WTC11 (cell line): ENCODE measurements around the gene FGF14. TPM values are rescaled to one million over a fixed set of nuclear protein-coding genes. Genes with fewer than 3 reads are reported as not detected.

Source experiments
- ATAC-seq: fragments of 200-7000 bp; cut with Tn5 transposase; 2 replicates; pipeline ENCODE4 v1.10.0; 2021; ENCODE audit warnings: mild to moderate bottlenecking, moderate library complexity
- CTCF ChIA-PET: fragments of 300-600 bp; sonication (Branson Sonifier 250); formaldehyde crosslinking; loops from one replicate; lab custom pipeline; 2021; ENCODE audit warnings: antibody characterized with exemption; lab: Charles Lee
- POLR2A ChIA-PET: fragments of 350-600 bp; sonication (Branson Sonifier 250); formaldehyde crosslinking; loops from one replicate; lab custom pipeline; 2021; ENCODE audit warnings: antibody characterized with exemption; lab: Charles Lee
- DNase-seq: peaks from one replicate; pipeline ENCODE4 v3.0.0; 2021; ENCODE audit warnings: low spot score
- H3K27ac Mint-ChIP-seq: 2 replicates; pipeline ENCODE4 v1.8.0; 2021; ENCODE audit warnings: mixed read lengths
- H3K27me3 Mint-ChIP-seq: 2 replicates; pipeline ENCODE4 v1.8.0; 2021; ENCODE audit warnings: low read depth, mild to moderate bottlenecking, moderate library complexity, mixed read lengths
- H3K36me3 Mint-ChIP-seq: 2 replicates; pipeline ENCODE4 v1.8.0; 2021; ENCODE audit warnings: mixed read lengths
- H3K4me1 Mint-ChIP-seq: 2 replicates; pipeline ENCODE4 v1.8.0; 2022; ENCODE audit warnings: mixed read lengths
- H3K4me3 Mint-ChIP-seq: 2 replicates; pipeline ENCODE4 v1.8.0; 2021; ENCODE audit warnings: mild to moderate bottlenecking, moderate library complexity, mixed read lengths
- H3K9me3 Mint-ChIP-seq: 2 replicates; pipeline ENCODE4 v1.8.0; 2021; ENCODE audit warnings: mixed read lengths
- EMX1 ChIP-seq: fragments of 250-450 bp; sonication (Bioruptor Pico); IDR thresholded peaks from 2 replicates; pipeline ENCODE4 v1.8.0; 2021; ENCODE audit warnings: mild to moderate bottlenecking
- ESRRA ChIP-seq: sonication (generic); formaldehyde crosslinking; IDR thresholded peaks from 2 replicates; pipeline ENCODE4 v1.8.1; 2022; ENCODE audit warnings: mild to moderate bottlenecking, missing genetic modification reagents, borderline replicate concordance
- FOXK1 ChIP-seq: sonication (generic); formaldehyde crosslinking; IDR thresholded peaks from 2 replicates; pipeline ENCODE4 v1.8.0; 2022; ENCODE audit warnings: mild to moderate bottlenecking, moderate library complexity, missing genetic modification reagents
- FOXP4 ChIP-seq: sonication (generic); formaldehyde crosslinking; IDR thresholded peaks from 2 replicates; pipeline ENCODE4 v1.8.0; 2022; ENCODE audit warnings: mild to moderate bottlenecking, missing genetic modification reagents
- JAZF1 ChIP-seq: fragments of 250-450 bp; sonication (Bioruptor Pico); IDR thresholded peaks from 2 replicates; pipeline ENCODE4 v1.9.0; 2021; ENCODE audit warnings: moderate library complexity, mild to moderate bottlenecking, inconsistent platforms
- KAT7 ChIP-seq: sonication (generic); formaldehyde crosslinking; IDR thresholded peaks from 2 replicates; pipeline ENCODE4 v1.8.1; 2023; ENCODE audit warnings: missing genetic modification reagents, mild to moderate bottlenecking, borderline replicate concordance
- NFE2L1 ChIP-seq: sonication (generic); formaldehyde crosslinking; IDR thresholded peaks from 2 replicates; pipeline ENCODE4 v1.8.1; 2023; ENCODE audit warnings: missing genetic modification reagents
- NFYB ChIP-seq: sonication (generic); formaldehyde crosslinking; conservative IDR thresholded peaks from 2 replicates; pipeline ENCODE4 v1.8.0; 2022; ENCODE audit warnings: low read depth, missing genetic modification reagents
- NR2C2 ChIP-seq: sonication (generic); formaldehyde crosslinking; IDR thresholded peaks from 2 replicates; pipeline ENCODE4 v1.8.0; 2022; ENCODE audit warnings: mild to moderate bottlenecking, missing genetic modification reagents
- PRRX2 ChIP-seq: fragments of 250-450 bp; sonication (Bioruptor Pico); IDR thresholded peaks from 2 replicates; pipeline ENCODE4 v1.8.0; 2021; ENCODE audit warnings: mild to moderate bottlenecking
- RORB ChIP-seq: fragments of 250-450 bp; sonication (Bioruptor Pico); IDR thresholded peaks from 2 replicates; pipeline ENCODE4 v1.9.0; 2021; ENCODE audit warnings: mild to moderate bottlenecking
- SMAD4 ChIP-seq: sonication (generic); formaldehyde crosslinking; IDR thresholded peaks from 2 replicates; pipeline ENCODE4 v1.8.0; 2022; ENCODE audit warnings: mild to moderate bottlenecking, missing genetic modification reagents
- USF1 ChIP-seq: sonication (generic); formaldehyde crosslinking; IDR thresholded peaks from 2 replicates; pipeline ENCODE4 v1.8.0; 2022; ENCODE audit warnings: mild to moderate bottlenecking, missing genetic modification reagents
- USF2 ChIP-seq: sonication (generic); formaldehyde crosslinking; IDR thresholded peaks from 2 replicates; pipeline ENCODE4 v1.8.1; 2023; ENCODE audit warnings: mild to moderate bottlenecking, missing genetic modification reagents, moderate library complexity
- ZBTB43 ChIP-seq: sonication (generic); formaldehyde crosslinking; IDR thresholded peaks from 2 replicates; pipeline ENCODE4 v1.8.1; 2023; ENCODE audit warnings: mild to moderate bottlenecking, missing genetic modification reagents
- total RNA-seq: library from RNA; stranded (reverse); gene quantifications from 3 replicates; pipeline ENCODE4 v1.2.3, GENCODE V29; 2021
- TF ChIP-seq, protein P1 (sequence below): sonication (generic); formaldehyde crosslinking; IDR thresholded peaks from 2 replicates; pipeline ENCODE4 v1.8.1; 2022; ENCODE audit warnings: missing genetic modification reagents, borderline replicate concordance
- TF ChIP-seq, protein P2 (sequence below): sonication (generic); formaldehyde crosslinking; IDR thresholded peaks from 2 replicates; pipeline ENCODE4 v1.8.1; 2022; ENCODE audit warnings: mild to moderate bottlenecking, moderate library complexity, missing genetic modification reagents
- TF ChIP-seq, protein P3 (sequence below): fragments of 250-450 bp; sonication (Bioruptor Pico); IDR thresholded peaks from 2 replicates; pipeline ENCODE4 v1.9.0; 2021; ENCODE audit warnings: moderate library complexity, mild to moderate bottlenecking, inconsistent platforms, borderline replicate concordance

Gene FGF14
- total RNA-seq, 1 experiment from 2014 or later = 0.28 TPM

DNA sequence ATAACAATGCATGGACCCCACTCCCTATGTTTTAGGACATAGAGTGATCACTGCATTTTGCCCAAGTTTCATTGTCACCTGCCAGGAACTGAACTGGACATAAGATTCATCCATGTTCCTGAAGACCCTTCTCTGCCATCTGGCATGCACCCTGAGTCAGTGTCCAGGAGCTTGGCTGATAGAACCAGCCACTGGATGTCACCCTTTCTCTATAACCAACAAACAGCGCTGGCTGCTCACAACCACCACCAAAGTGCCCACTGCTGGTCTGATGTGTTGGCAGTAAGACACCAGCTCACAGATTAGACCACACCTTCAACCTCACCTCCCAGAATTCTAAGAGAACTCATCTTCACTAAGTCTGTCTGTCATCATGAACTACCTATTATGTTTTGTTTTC lies 616.0 kb downstream of the FGF14 start:
- CTCF ChIA-PET = interaction anchor here (0.6 to 1.9 kb wide), 16 partner anchors 9 to 772 kb away, joined by 3 to 32 read pairs (median 4); no protein-coding TSS in a partner anchor
- no peak overlapping the region for H3K27ac Mint-ChIP-seq
- peak; percentile 100 for ATAC-seq

DNA sequence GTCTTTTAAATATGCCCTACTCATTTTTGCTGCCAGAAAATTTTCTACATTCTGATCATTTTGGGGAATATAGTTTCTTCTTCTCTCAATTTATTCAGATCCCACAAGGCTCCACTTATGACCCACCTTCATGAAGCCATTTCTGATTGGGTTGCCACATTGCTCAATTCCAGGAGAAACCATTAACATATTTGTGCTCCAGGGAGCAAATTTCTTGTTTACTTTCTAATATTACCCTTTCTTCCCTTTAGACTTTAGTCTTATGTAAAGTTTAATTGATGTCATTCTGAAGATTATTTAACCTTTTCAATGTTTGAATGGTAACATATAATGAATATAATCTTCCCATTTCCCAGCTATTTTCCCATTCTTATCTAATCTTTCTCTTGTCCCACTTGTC lies 617.5 kb downstream of the FGF14 start:
- ATAC-seq = no peak

More for the DNA sequence above, 616.0 kb downstream of the FGF14 start:
- Mint-ChIP-seq H3K9me3 (no peaks in the 10 kb centered on the region), H3K36me3 (no peaks in the 10 kb centered on the region), H3K4me3 (no peak overlapping the region), H3K4me1 (peaks cover 7% of the 10 kb centered on the region), H3K27me3 (no peaks in the 10 kb centered on the region; the same call in 1 of the 2 replicates)
- TF ChIP-seq, protein P1, sequence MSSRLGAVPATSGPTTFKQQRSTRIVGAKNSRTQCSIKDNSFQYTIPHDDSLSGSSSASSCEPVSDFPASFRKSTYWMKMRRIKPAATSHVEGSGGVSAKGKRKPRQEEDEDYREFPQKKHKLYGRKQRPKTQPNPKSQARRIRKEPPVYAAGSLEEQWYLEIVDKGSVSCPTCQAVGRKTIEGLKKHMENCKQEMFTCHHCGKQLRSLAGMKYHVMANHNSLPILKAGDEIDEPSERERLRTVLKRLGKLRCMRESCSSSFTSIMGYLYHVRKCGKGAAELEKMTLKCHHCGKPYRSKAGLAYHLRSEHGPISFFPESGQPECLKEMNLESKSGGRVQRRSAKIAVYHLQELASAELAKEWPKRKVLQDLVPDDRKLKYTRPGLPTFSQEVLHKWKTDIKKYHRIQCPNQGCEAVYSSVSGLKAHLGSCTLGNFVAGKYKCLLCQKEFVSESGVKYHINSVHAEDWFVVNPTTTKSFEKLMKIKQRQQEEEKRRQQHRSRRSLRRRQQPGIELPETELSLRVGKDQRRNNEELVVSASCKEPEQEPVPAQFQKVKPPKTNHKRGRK (CRISPR knock-in tag) = no peak
- TF ChIP-seq RORB (no peak), NFYB (CRISPR knock-in tag) (no peak), USF2 (no peak), KAT7 (CRISPR knock-in tag) (no peak), ESRRA (no peak), JAZF1 (CRISPR knock-in tag) (no peak), PRRX2 (CRISPR knock-in tag) (no peak), NFE2L1 (CRISPR knock-in tag) (no peak), FOXP4 (CRISPR knock-in tag) (no peak), FOXK1 (CRISPR knock-in tag) (no peak), SMAD4 (CRISPR knock-in tag) (no peak), USF1 (CRISPR knock-in tag) (no peak)
- TF ChIP-seq, protein P2, sequence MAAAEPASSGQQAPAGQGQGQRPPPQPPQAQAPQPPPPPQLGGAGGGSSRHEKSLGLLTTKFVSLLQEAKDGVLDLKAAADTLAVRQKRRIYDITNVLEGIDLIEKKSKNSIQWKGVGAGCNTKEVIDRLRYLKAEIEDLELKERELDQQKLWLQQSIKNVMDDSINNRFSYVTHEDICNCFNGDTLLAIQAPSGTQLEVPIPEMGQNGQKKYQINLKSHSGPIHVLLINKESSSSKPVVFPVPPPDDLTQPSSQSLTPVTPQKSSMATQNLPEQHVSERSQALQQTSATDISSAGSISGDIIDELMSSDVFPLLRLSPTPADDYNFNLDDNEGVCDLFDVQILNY (CRISPR knock-in tag) = no peak
- TF ChIP-seq, protein P3, sequence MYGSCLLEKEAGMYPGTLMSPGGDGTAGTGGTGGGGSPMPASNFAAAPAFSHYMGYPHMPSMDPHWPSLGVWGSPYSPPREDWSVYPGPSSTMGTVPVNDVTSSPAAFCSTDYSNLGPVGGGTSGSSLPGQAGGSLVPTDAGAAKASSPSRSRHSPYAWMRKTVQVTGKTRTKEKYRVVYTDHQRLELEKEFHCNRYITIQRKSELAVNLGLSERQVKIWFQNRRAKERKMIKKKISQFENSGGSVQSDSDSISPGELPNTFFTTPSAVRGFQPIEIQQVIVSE (CRISPR knock-in tag) = no peak
- POLR2A ChIA-PET = interaction anchor here (0.6 kb wide), 1 partner anchor 565 kb away, joined by 4 read pairs; no protein-coding TSS in a partner anchor
- peak; percentile 58 for DNase-seq

More for the DNA sequence above, 617.5 kb downstream of the FGF14 start:
- Mint-ChIP-seq H3K27ac (no peak overlapping the region), H3K27me3 (no peaks in the 10 kb centered on the region; the same call in 1 of the 2 replicates), H3K4me1 (peaks cover 7% of the 10 kb centered on the region), H3K36me3 (no peaks in the 10 kb centered on the region), H3K9me3 (no peaks in the 10 kb centered on the region), H3K4me3 (no peak overlapping the region)
- POLR2A ChIA-PET = no interaction called here
- DNase-seq = no peak
- CTCF ChIA-PET = no interaction called here
- TF ChIP-seq NR2C2 = no peak
- no peak for TF ChIP-seq PRRX2 (CRISPR knock-in tag)
- TF ChIP-seq EMX1 (CRISPR knock-in tag) = no peak
- no peak for TF ChIP-seq ZBTB43 (CRISPR knock-in tag)
